ENCODE data around the gene ZNF620. TPM values are rescaled to one million over a fixed set of nuclear protein-coding genes. Genes with fewer than 3 reads are reported as not detected.
"Not testable (repeated sequence)": the region's sequence is repeated elsewhere in the genome, so short reads cannot be mapped to it uniquely, and the experiment has no call there.

Gene ZNF620
- total RNA-seq: 1 to 10 TPM in 1 of 4 donors, under 1 TPM in 3; 0.51 to 1.0 (median 0.76) TPM

DNA sequence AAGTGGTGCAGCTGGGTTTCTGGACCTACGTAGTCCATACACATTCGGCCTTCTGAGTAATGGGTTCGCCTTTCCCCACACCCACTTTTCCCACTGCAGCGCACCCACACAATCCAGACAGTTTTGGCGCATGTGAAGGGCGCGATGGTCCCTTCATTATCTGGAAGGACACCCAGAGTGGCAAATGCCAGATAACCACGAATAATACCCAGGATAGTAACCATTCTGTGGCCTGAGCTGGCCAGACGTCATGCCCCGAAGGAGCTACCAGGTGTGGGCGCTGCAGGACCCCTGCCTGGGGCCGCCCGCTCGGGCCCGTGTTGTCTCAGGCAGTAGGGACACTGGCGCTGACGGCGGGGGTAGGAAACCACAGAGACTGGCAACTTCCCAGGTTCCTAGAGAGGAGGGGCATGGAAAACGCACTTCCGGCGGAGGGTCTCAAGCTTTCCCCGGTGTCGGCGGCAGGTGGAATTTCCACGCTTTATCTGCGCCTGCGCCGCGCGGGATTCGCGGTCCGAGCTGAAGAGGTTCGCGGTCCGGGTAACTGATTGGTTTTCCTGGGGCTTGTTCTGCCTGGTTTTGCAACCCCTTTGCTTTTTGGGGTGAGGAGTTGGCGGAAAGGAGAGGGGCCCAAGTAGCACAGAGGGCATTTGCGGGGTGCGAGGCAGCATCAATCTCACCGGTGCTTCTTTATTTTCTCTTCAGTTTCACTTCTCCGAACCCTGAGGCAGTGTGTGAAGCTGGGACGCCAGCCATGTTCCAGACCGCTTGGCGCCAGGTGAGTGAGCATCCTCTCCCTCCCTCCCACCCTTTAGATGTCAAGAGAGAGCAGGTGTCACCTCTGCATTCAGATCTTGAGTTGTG lies at the start of gene ZNF620:
Gene ZNF620, plus strand, starts transcription at position 441 of the 864 bp plus-strand sequence. Its CDS starts 314 bp downstream, at position 755.
- WGBS, 2 donors: 8 to 9% methylated on average over 38 to 40 of the region's 44 CpGs
- TF ChIP-seq, protein P1, sequence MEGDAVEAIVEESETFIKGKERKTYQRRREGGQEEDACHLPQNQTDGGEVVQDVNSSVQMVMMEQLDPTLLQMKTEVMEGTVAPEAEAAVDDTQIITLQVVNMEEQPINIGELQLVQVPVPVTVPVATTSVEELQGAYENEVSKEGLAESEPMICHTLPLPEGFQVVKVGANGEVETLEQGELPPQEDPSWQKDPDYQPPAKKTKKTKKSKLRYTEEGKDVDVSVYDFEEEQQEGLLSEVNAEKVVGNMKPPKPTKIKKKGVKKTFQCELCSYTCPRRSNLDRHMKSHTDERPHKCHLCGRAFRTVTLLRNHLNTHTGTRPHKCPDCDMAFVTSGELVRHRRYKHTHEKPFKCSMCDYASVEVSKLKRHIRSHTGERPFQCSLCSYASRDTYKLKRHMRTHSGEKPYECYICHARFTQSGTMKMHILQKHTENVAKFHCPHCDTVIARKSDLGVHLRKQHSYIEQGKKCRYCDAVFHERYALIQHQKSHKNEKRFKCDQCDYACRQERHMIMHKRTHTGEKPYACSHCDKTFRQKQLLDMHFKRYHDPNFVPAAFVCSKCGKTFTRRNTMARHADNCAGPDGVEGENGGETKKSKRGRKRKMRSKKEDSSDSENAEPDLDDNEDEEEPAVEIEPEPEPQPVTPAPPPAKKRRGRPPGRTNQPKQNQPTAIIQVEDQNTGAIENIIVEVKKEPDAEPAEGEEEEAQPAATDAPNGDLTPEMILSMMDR (IDR thresholded peaks at IDR 0.05): no peak
- no peak for TF ChIP-seq POLR2A (IDR thresholded peaks at IDR 0.05)
- intact Hi-C loops (cut with DNase I; ENCODE audit: low total_unique reads): no loop called here
- DNase-seq (ENCODE audit: low spot score in 2 of 2): peak; percentile 27 to 91
- peak within 1 kb of the TSS; percentile 39 for H3K4me3 ChIP-seq (ENCODE audit: low read depth, poor library complexity, severe bottlenecking)

DNA sequence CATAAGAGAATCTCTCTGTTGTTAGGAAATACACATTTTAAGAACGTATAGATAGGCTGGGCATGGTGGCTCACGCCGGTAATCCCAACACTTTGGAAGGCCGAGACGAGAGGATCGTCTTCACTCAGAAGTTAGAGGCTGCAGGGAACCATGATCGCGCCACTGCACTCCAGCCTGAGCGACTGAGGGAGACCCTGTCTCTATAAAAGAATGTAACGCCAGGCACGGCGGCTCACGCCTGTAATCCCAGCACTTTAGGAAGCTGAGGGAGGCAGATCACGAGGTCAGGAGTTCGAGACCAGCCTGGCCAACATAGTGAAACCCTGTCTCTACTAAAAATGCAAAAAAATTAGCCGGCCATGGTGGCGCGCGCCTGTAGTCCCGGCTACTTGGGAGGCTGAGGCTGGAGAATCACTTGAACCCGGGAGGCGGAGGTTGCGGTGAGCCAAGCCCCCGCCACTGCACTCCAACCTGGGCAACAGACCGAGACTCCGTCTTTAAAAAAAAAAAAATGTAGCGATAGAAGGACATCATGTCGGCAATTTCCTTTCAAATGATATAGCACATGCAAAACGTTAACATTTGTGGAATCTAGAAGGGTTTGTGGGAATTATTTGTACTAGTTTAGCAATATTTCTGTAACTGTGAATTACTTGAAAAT lies 49.4 kb upstream of the ZNF620 start:
- peak overlapping the region; percentile 50 for H3K4me3 ChIP-seq (ENCODE audit: low read depth, poor library complexity, severe bottlenecking)
- DNase-seq (ENCODE audit: low spot score in 2 of 2): no peak
- 51 to 55% methylated on average over 29 of the region's 29 CpGs for WGBS, 2 donors
- TF ChIP-seq POLR2A (IDR thresholded peaks at IDR 0.05): no peak
- TF ChIP-seq, protein P1 (IDR thresholded peaks at IDR 0.05): no peak
- intact Hi-C loops (cut with DNase I; ENCODE audit: low total_unique reads): loop anchor here (10.0 kb wide), 1 partner anchor 132 kb away; no protein-coding TSS in a partner anchor

DNA sequence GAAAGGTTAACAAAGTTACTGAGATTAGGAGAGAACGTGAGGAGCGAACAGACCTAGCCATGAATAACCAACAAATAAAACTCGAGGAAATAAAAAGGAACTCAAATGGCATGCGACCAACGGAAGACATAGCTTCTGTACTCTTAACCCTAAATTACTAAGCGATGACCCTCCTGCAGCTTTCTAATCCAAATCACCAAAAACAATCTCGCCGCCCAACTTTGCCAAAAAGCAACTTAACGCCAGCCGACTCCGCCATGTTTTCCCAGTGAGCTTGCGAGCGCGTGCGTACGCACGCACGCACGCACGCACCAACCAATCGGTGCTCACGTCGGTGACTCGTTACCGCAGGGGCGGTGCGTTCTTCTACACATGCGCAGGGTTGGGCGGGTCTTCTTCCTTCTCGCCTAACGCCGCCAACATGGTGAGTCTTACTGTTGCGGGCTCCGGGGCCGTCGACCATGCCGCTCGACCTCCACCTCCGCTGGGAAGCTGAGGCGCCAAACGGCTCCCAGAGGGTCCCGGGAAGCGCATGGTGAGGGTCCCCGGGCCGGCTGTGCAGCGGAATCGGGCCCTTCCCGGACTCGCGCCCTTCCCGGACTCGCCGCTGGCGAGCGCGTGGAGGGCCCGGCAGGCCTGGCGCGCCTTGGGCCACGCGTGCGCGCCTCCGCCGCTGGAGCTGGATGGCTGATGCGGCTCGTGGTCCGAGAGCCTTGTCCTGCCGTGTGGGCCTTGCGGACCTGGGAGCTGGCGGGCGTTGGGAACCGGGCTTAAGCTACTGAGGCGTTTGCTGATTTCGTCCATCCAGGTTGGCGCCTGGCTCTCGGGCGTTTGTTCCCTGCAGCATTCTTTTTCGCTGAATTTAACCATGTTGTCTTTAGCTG lies 48.7 kb upstream of the ZNF620 start, which contains the start of gene RPL14:
Gene RPL14, plus strand, starts transcription at position 400 of the 884 bp plus-strand sequence. Its CDS starts 133 bp downstream, at position 533.
- 0 to 1% methylated on average over 46 to 51 of the region's 79 CpGs for WGBS, 2 donors
- TF ChIP-seq, protein P1 (IDR thresholded peaks at IDR 0.05): no peak
- peak in 1 of 2 donors; percentile 30 for TF ChIP-seq POLR2A (IDR thresholded peaks at IDR 0.05)
- peak; percentile 97 to 99 for DNase-seq (ENCODE audit: low spot score in 2 of 2)
- intact Hi-C loops (cut with DNase I; ENCODE audit: low total_unique reads): loop anchor here (10.0 kb wide), 1 partner anchor 132 kb away; no protein-coding TSS in a partner anchor
- peak within 1 kb of the TSS; percentile 90 for H3K4me3 ChIP-seq (ENCODE audit: low read depth, poor library complexity, severe bottlenecking)

DNA sequence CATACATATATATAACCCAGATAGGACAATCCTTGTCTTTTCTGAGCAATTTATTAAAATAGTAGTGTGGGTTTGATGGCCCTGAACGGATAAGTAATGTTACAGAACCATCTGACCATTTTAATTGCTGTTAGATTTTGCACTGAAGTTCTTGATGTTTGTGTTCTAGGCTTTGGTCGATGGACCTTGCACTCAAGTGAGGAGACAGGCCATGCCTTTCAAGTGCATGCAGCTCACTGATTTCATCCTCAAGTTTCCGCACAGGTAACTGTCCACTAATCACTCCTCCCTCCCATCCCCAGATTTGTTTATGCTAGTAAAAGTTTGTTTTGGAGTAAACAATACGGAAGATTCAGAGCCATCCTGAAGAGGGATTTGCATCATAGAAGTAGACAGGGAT lies 47.4 kb upstream of the ZNF620 start:
- no peak overlapping the region for H3K4me3 ChIP-seq (ENCODE audit: low read depth, poor library complexity, severe bottlenecking)
- no peak for DNase-seq (ENCODE audit: low spot score in 2 of 2)
- intact Hi-C loops (cut with DNase I; ENCODE audit: low total_unique reads): loop anchor here (10.0 kb wide), 1 partner anchor 134 kb away; no protein-coding TSS in a partner anchor
- WGBS, 2 donors: 88 to 96% methylated on average over 4 of the region's 4 CpGs
- no peak for TF ChIP-seq POLR2A (IDR thresholded peaks at IDR 0.05)
- TF ChIP-seq, protein P1 (IDR thresholded peaks at IDR 0.05): no peak

DNA sequence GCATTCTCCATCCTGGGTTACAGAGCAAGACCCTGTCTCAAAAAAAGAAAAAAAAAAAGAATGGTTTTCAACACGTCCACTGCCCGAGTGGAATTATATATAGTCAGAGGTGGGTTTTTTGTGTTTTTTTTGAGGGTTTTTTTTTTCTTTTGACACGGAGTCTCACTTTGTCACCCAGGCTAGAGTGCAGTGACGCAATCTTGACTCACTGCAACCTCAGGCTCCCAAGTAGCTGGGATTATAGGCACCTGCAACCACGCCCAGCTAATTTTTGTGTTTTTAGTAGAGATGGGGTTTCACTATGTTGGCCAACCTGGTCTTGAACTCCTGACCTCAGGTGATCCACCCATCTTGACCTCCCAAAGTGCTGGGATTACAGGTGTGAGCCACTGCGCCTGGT lies 45.4 kb upstream of the ZNF620 start:
- 87 to 88% methylated on average over 6 of the region's 6 CpGs for WGBS, 2 donors

More for the DNA sequence above, 45.4 kb upstream of the ZNF620 start:
- H3K4me3 ChIP-seq (ENCODE audit: low read depth, poor library complexity, severe bottlenecking); DNase-seq (ENCODE audit: low spot score in 2 of 2); intact Hi-C loops (cut with DNase I; ENCODE audit: low total_unique reads): not testable (repeated sequence)
